ENCODE results near the gene RPL22. TPM values are rescaled to one million over a fixed set of nuclear protein-coding genes. Genes with fewer than 3 reads are reported as not detected.

RPL22 gene
- total and polyA plus RNA-seq, 4 donors, result 186 to 985 (median 248) TPM

GRCh38 chr1:6208723-6209660 lies 9.6 kb upstream of the RPL22 start:
- DNase-seq (peak in 2 of 3 donors; percentile 57 to 58), ATAC-seq (ENCODE audit: insufficient read depth, low FRiP score) (no peak)
- Histone ChIP-seq H3K36me3 (ENCODE audit: control insufficient read depth in 4 of 4, insufficient read depth in 4 of 4, low read length in 4 of 4) (no peaks in the 10 kb centered on the region), H3K4me3 (no peak overlapping the region), H3K9me3 (ENCODE audit: control insufficient read depth in 4 of 4, insufficient read depth in 3 of 4, low read length in 3 of 4) (no peaks in the 10 kb centered on the region), H3K27me3 (ENCODE audit: control insufficient read depth in 3 of 3, insufficient read depth in 3 of 3, low read length in 2 of 3) (peaks cover 0 to 21% (median 12%) of the 10 kb centered on the region in 3 donors), H3K27ac (ENCODE audit: low read depth in 1 of 2, low read length in 1 of 2) (no peak overlapping the region), H3K4me1 (ENCODE audit: control insufficient read depth in 5 of 5, insufficient read depth in 5 of 5, low read length in 5 of 5) (peaks cover 0 to 20% (median 4%) of the 10 kb centered on the region in 5 donors), H3K9ac (ENCODE audit: insufficient read depth in 1 of 2, low read length in 2 of 2) (no peak overlapping the region)
- peak; percentile 12 for TF ChIP-seq CTCF (IDR thresholded peaks at IDR 0.05; ENCODE audit: control extremely low read depth, extremely low read depth)
- 3 to 11% methylated on average over 77 to 99 of the region's 99 CpGs for WGBS, 2 donors

GRCh38 chr1:6207921-6208320 lies 8.5 kb upstream of the RPL22 start:
- Histone ChIP-seq H3K4me1 (ENCODE audit: control insufficient read depth in 5 of 5, insufficient read depth in 5 of 5, low read length in 5 of 5) (peaks cover 0 to 20% (median 4%) of the 10 kb centered on the region in 5 donors), H3K9ac (ENCODE audit: insufficient read depth in 1 of 2, low read length in 2 of 2) (no peak overlapping the region)
- WGBS, 2 donors, result 82 to 89% methylated on average over 10 of the region's 10 CpGs

GRCh38 chr1:6207075-6207885 lies 7.9 kb upstream of the RPL22 start:
- H3K36me3 ChIP-seq (ENCODE audit: control insufficient read depth in 4 of 4, insufficient read depth in 4 of 4, low read length in 4 of 4), result no peaks in the 10 kb centered on the region
- H3K9ac ChIP-seq (ENCODE audit: insufficient read depth in 1 of 2, low read length in 2 of 2), result no peak overlapping the region
- no peak for TF ChIP-seq CTCF (IDR thresholded peaks at IDR 0.05; ENCODE audit: control extremely low read depth, extremely low read depth)
- H3K4me1 ChIP-seq (ENCODE audit: control insufficient read depth in 5 of 5, insufficient read depth in 5 of 5, low read length in 5 of 5), result peaks cover 0 to 20% (median 4%) of the 10 kb centered on the region in 5 donors
- ATAC-seq (ENCODE audit: insufficient read depth, low FRiP score) (no peak), DNase-seq (no peak)
- H3K27ac ChIP-seq (ENCODE audit: low read depth in 1 of 2, low read length in 1 of 2), result peak overlapping the region in 1 of 2 donors; percentile 98
- peaks cover 0 to 21% (median 12%) of the 10 kb centered on the region in 3 donors for H3K27me3 ChIP-seq (ENCODE audit: control insufficient read depth in 3 of 3, insufficient read depth in 3 of 3, low read length in 2 of 3)
- 66 to 83% methylated on average over 19 of the region's 19 CpGs for WGBS, 2 donors
- H3K9me3 ChIP-seq (ENCODE audit: control insufficient read depth in 4 of 4, insufficient read depth in 3 of 4, low read length in 3 of 4), result no peaks in the 10 kb centered on the region
- no peak overlapping the region for H3K4me3 ChIP-seq

More at GRCh38 chr1:6207921-6208320, 8.5 kb upstream of the RPL22 start:
- no peak overlapping the region for H3K4me3 ChIP-seq
- H3K27ac ChIP-seq (ENCODE audit: low read depth in 1 of 2, low read length in 1 of 2), result no peak overlapping the region
- no peak for TF ChIP-seq CTCF (IDR thresholded peaks at IDR 0.05; ENCODE audit: control extremely low read depth, extremely low read depth)
- DNase-seq (no peak), ATAC-seq (ENCODE audit: insufficient read depth, low FRiP score) (no peak)
- peaks cover 0 to 21% (median 12%) of the 10 kb centered on the region in 3 donors for H3K27me3 ChIP-seq (ENCODE audit: control insufficient read depth in 3 of 3, insufficient read depth in 3 of 3, low read length in 2 of 3)
- H3K36me3 ChIP-seq (ENCODE audit: control insufficient read depth in 4 of 4, insufficient read depth in 4 of 4, low read length in 4 of 4), result no peaks in the 10 kb centered on the region
- H3K9me3 ChIP-seq (ENCODE audit: control insufficient read depth in 4 of 4, insufficient read depth in 3 of 4, low read length in 3 of 4), result no peaks in the 10 kb centered on the region
